ENCODE measurements around the gene ORC4.

Gene ORC4

DNA sequence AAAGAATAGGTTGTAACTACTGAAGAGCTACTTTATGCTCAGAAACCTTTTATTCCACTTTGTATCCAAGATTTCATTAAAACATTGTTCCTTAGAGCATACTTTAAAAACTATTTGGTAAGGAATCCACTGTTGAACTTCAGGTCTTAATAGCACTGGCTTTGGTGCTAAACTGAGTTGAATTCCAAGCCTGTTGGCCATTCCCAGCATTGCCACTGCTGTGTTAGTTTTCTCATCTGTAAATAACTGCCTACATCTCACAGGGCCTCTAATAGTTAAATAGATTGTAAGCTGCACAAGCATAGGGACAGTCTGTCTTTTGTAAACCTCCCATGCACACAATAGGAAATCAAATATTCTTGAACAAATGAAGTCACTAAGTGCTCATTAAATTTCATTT is 86.6 kb downstream of the ORC4 start:
- no peak for DNase-seq (ENCODE audit: low spot score)

DNA sequence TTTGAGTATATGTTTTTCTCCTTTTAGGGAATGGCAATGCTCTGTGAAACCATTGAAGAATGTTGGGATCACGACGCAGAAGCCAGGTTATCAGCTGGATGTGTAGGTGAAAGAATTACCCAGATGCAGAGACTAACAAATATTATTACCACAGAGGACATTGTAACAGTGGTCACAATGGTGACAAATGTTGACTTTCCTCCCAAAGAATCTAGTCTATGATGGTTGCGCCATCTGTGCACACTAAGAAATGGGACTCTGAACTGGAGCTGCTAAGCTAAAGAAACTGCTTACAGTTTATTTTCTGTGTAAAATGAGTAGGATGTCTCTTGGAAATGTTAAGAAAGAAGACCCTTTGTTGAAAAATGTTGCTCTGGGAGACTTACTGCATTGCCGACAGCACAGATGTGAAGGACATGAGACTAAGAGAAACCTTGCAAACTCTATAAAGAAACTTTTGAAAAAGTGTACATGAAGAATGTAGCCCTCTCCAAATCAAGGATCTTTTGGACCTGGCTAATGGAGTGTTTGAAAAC is 93.4 kb downstream of the ORC4 start:
- DNase-seq (ENCODE audit: low spot score) = no peak

DNA sequence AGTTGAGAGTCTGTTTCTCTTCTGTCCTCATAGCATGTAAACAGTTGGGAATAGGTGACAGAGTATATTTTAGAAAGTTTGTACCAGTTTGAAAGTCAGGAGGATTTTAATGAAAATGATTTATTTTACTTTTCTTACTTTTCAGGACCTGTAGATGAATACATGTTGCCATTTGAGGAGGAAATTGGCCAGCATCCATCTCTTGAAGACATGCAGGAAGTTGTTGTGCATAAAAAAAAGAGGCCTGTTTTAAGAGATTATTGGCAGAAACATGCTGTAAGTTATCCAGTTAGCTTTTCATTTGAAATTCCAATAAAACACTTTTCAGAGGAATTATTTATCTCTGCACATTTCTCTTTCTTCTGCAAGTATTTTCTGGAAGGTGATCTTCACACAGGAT is 94.7 kb downstream of the ORC4 start:
- no peak for DNase-seq (ENCODE audit: low spot score)

DNA sequence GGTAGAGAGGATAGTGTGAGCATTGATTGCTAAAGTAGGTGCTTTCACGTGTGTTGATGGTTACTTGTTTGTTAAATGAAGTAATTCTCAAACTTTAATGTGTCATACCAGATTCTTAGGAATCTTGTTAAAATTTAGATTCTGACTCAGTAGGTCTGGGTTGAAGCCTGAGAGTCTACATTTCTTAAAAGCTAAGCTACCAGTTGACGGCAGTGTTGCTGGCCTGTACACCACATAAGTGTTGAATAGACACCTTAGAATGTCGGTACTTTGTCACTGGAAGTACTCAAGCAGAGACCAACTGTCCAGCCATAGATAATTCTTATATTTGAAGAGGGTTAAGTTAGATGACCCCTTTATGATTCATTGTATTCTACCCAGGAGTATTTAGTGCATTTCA is 95.9 kb downstream of the ORC4 start:
- DNase-seq (ENCODE audit: low spot score) = no peak

GRCh38 chr2:147923846-147924245 is 96.7 kb downstream of the ORC4 start:
- no peak for DNase-seq (ENCODE audit: low spot score)

DNA sequence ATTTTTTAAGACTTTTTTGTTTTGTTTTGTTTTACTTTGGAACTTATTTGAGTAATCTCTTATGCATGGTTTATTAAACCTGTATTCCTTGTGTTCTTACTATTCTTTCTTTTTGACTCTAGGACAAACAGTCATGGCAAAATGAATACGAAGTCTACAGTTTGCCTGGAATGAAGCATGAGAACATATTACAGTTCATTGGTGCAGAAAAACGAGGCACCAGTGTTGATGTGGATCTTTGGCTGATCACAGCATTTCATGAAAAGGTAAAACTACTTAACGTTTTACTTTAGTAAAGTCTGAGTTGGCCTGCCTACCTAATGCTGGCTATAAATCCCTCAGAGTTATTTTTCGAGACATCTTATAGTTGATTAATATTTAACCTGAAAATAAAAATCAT is 103.4 kb downstream of the ORC4 start:
- no peak for DNase-seq (ENCODE audit: low spot score)

GRCh38 chr2:147916723-147917122 is 103.8 kb downstream of the ORC4 start:
- DNase-seq (ENCODE audit: low spot score) = no peak

DNA sequence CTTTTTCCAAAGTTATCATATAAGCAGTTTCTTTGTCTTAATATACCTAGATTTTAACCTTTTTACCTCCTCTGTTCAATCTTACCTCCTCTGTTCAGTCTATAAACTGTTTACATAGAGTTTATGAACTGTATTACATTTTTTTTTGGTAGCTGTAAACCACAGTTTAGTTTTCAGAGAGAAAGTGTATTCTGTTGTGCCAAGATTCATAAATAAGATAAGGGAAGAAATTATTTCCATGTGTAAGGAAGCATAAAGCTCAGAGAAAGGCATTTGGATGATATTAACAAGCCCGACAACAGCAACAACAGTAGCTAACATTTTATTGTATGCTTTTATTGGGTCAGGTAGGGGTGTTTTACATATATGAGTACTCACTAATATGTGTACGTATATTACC is 104.5 kb downstream of the ORC4 start:
- DNase-seq (ENCODE audit: low spot score) = no peak

DNA sequence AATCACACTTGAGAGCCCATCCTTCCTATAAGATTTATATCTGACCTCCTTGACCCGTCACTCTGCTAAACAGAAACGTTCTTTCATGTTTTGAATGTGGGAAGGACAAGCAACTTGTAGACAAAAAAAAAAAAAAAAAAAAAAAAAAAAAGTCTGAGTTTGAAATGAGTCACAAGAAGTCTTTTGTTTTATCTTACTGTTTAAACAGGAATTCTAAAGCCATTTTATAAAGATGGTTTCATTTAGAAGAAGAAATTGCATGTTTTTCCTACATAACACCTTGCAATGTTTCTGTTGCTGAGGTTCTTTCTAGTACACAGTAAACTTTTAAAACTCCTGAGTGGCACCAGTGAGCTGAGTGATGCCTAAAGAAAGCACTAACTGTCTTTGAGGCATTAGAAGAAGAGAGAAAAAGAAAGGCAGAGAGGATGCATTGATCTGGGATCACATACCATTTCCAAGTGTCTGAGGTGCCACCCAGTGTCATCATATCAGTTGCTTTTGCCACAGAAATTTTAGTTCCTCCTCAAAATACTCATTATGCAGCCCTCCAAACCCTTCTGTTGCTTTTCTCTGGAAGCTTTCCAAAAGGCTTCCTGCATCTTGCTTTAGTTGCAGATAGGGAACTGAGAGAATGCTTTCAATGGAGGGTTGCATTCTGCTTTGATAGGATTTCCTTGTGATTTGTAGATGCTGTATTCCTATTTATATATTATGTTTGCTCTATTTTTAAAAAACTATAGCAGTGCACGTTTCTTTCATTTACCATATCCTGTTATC is 106.6 kb downstream of the ORC4 start:
- DNase-seq (ENCODE audit: low spot score) = peak; percentile 35

GRCh38 chr2:147910990-147911473 is 109.5 kb downstream of the ORC4 start:
- DNase-seq (ENCODE audit: low spot score) = peak; percentile 75

DNA sequence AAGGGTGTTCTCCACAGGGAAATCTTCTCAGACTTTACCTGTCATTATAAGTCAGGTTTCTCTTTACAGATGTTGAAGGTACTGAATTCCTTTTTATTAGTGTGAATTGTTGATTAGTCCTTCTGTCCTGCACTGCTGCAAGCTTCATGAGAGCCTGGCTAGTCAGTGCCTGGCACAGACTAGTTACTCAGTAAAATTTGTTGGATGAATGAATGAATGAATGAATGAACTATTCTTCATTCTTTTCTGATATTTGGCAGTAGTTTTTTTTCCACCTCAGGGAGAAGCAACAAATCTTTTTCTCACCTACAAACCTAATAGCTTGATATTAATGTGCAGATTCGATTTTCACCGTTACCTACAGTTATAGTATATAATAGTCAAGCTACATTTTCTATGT is 111.4 kb downstream of the ORC4 start:
- DNase-seq (ENCODE audit: low spot score) = no peak

DNA sequence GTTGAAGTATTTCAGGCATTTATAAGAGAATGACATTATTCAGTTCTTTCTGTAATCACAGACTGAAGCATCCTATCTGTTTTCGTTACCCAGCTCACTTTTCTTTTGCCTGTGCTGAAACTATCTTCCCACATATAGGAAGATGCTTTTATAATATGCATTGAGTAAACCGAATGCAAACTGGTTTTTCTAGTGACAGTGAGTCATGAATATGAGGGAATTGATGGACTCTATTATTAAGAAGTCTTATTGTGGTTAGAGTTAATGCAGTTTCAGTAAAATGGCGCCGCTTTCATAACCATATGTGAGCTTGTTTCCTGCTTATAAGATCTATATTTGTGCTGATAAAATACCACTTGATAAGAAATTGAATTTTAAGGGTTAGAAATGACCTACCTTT is 116.5 kb downstream of the ORC4 start:
- DNase-seq (ENCODE audit: low spot score) = no peak

- no peak for DNase-seq (ENCODE audit: low spot score)
These were observed 131.9 kb downstream of the ORC4 start for GRCh38 chr2:147888680-147889079.

- no peak for DNase-seq (ENCODE audit: low spot score)
These were observed 134.4 kb downstream of the ORC4 start for GRCh38 chr2:147886136-147886535.

GRCh38 chr2:147884830-147885229 is 135.7 kb downstream of the ORC4 start:
- DNase-seq (ENCODE audit: low spot score) = no peak

GRCh38 chr2:147882631-147883030 is 137.9 kb downstream of the ORC4 start:
- DNase-seq (ENCODE audit: low spot score) = no peak
